Trophoblast cell (in vitro differentiated cells and primary cell): ENCODE results near the gene SYVN1.
A peak's percentile ranks its signal among the peaks of the same experiment; 100 is the strongest.

Source experiments
- DNase-seq, 2 donors: peaks; one replicate each; pipeline ENCODE4 v3.0.0-alpha.2; 2016
- H2AFZ ChIP-seq: 2 replicates; pipeline ENCODE4 v1.6.1; 2013; ENCODE audit warnings: low read length, moderate library complexity, mild to moderate bottlenecking; ENCODE audit not compliant: insufficient read depth, poor library complexity
- H2AK5ac ChIP-seq: 2 replicates; pipeline ENCODE4 v1.6.1; 2013; ENCODE audit warnings: mild to moderate bottlenecking, low read length
- H2BK120ac ChIP-seq: 2 replicates; pipeline ENCODE4 v1.6.1; 2013; ENCODE audit warnings: low read length, mild to moderate bottlenecking, moderate library complexity; ENCODE audit not compliant: insufficient read depth, poor library complexity
- H2BK12ac ChIP-seq: 2 replicates; pipeline ENCODE4 v1.6.1; 2013; ENCODE audit warnings: mild to moderate bottlenecking, low read length, moderate library complexity
- H2BK5ac ChIP-seq: 2 replicates; pipeline ENCODE4 v1.6.1; 2013; ENCODE audit warnings: low read length, low read depth, moderate library complexity, mild to moderate bottlenecking; ENCODE audit not compliant: poor library complexity
- H3K14ac ChIP-seq: 2 replicates; pipeline ENCODE4 v1.6.1; 2013; ENCODE audit warnings: mild to moderate bottlenecking, low read length
- H3K18ac ChIP-seq: 2 replicates; pipeline ENCODE4 v1.6.1; 2013; ENCODE audit warnings: mild to moderate bottlenecking, low read length
- H3K23ac ChIP-seq: 2 replicates; pipeline ENCODE4 v1.6.1; 2013; ENCODE audit warnings: low read length
- H3K27ac ChIP-seq: 2 replicates; pipeline ENCODE4 v1.5.1; 2013; ENCODE audit warnings: low read depth, mild to moderate bottlenecking, inconsistent platforms, low read length, moderate library complexity
- H3K27me3 ChIP-seq: 2 replicates; pipeline ENCODE4 v1.6.1; 2013; ENCODE audit warnings: inconsistent platforms, mild to moderate bottlenecking, low read length, moderate library complexity; ENCODE audit not compliant: insufficient read depth
- H3K36me3 ChIP-seq, 2 experiments: 1 replicate in 1 of 2; 2 replicates in 1 of 2; pipeline ENCODE4 v1.6.1; 2013; ENCODE audit warnings: low read length in 2 of 2, mild to moderate bottlenecking in 2 of 2, moderate library complexity in 1 of 2; ENCODE audit not compliant: insufficient read depth in 2 of 2, control insufficient read depth in 1 of 2
- H3K4ac ChIP-seq: 2 replicates; pipeline ENCODE4 v1.6.1; 2013; ENCODE audit warnings: low read depth, mild to moderate bottlenecking, low read length, moderate library complexity
- H3K4me1 ChIP-seq, 2 experiments: 1 replicate in 1 of 2; 2 replicates in 1 of 2; pipeline ENCODE4 v1.6.1; 2013; ENCODE audit warnings: low read length in 2 of 2, mild to moderate bottlenecking in 2 of 2, moderate library complexity in 1 of 2; ENCODE audit not compliant: insufficient read depth in 2 of 2, control insufficient read depth in 1 of 2
- H3K4me2 ChIP-seq: 2 replicates; pipeline ENCODE4 v1.6.1; 2013; ENCODE audit warnings: inconsistent platforms, mild to moderate bottlenecking, low read length, moderate library complexity
- H3K4me3 ChIP-seq: 2 replicates; pipeline ENCODE4 v1.5.1; 2013; ENCODE audit warnings: mild to moderate bottlenecking, low read depth, low read length, inconsistent platforms
- H3K79me1 ChIP-seq: one replicate; pipeline ENCODE4 v1.6.1; 2013; ENCODE audit warnings: low read length
- H3K79me2 ChIP-seq: 2 replicates; pipeline ENCODE4 v1.6.1; 2013; ENCODE audit warnings: low read length, mild to moderate bottlenecking; ENCODE audit not compliant: control insufficient read depth, insufficient read depth, poor library complexity
- H3K9ac ChIP-seq: 2 replicates; pipeline ENCODE4 v1.6.1; 2013; ENCODE audit warnings: mild to moderate bottlenecking, low read length
- H3K9me3 ChIP-seq: 2 replicates; pipeline ENCODE4 v1.6.1; 2013; ENCODE audit warnings: low read depth, mild to moderate bottlenecking, control low read depth, inconsistent platforms, low read length; ENCODE audit not compliant: insufficient read depth
- H4K12ac ChIP-seq: 2 replicates; pipeline ENCODE4 v1.6.1; 2013; ENCODE audit warnings: low read depth, mild to moderate bottlenecking, low read length, moderate library complexity
- H4K8ac ChIP-seq: 2 replicates; pipeline ENCODE4 v1.6.1; 2013; ENCODE audit warnings: low read depth, mild to moderate bottlenecking, low read length, moderate library complexity
- H4K91ac ChIP-seq: one replicate; pipeline ENCODE4 v1.6.1; 2013; ENCODE audit warnings: low read depth, mild to moderate bottlenecking, low read length, moderate library complexity
- WGBS: extraction: QIAGEN DNeasy Blood & Tissue Kit; methylation state at CpG from one replicate; pipeline ENCODE4 v1.1.7; 2013; ENCODE audit warnings: missing lambda C conversion rate; ENCODE audit not compliant: insufficient read length, insufficient coverage; ENCODE audit errors: extremely low coverage; 5-methylcytosine and 5-hydroxymethylcytosine counted together

The SYVN1 gene

DNA sequence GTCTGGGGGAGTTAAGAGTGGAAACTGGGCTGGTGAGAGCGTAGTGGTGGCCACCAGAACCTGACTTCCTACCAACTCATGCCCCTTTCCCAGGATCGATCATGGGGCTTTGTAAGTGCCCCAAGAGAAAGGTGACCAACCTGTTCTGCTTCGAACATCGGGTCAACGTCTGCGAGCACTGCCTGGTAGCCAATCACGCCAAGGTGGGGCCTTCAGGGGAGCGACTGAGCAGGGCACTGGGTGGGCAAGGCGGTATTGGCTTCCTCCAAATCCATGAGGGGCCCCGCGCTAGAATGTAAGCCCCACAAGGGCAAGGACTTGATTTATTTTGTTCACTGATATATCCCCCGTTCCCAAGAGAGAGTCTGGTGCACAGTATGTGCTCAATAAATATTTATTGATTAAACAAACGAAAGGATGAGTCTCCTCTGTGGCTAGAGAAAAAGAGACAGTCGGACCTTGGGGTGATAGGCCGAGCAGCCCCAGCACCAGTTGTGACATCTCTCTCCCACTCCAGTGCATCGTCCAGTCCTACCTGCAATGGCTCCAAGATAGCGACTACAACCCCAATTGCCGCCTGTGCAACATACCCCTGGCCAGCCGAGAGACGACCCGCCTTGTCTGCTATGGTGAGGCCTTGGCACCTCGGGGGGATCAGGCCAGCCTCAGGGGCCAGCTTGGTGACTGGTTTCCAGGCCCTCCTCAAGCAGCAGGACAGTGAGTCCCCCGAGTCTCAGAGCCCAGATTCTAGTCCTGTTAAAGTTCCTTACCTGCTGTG, 49.5 kb downstream of the SYVN1 start:
- Histone ChIP-seq H3K27ac (peak overlapping the region; percentile 88), H2BK120ac (peak overlapping the region; percentile 18), H4K8ac (peak overlapping the region; percentile 95), H2AK5ac (peak overlapping the region; percentile 100), H2BK5ac (peak overlapping the region; percentile 81), H4K12ac (peak overlapping the region; percentile 95), H3K4ac (peak overlapping the region; percentile 98), H3K18ac (peak overlapping the region; percentile 94), H3K27me3 (no peaks in the 10 kb centered on the region), H3K36me3 (peaks cover 36 to 59% of the 10 kb centered on the region in 2 experiments), H2AFZ (peak overlapping the region; percentile 56), H3K4me2 (peak overlapping the region; percentile 71), H3K4me1 (peaks cover 10 to 11% of the 10 kb centered on the region in 2 experiments), H2BK12ac (peak overlapping the region; percentile 30), H3K79me1 (peaks cover 9% of the 10 kb centered on the region), H3K9me3 (no peaks in the 10 kb centered on the region), H4K91ac (peak overlapping the region; percentile 87), H3K14ac (peak overlapping the region; percentile 92), H3K9ac (peak overlapping the region; percentile 82), H3K4me3 (peak overlapping the region; percentile 97), H3K79me2 (peaks cover 12% of the 10 kb centered on the region), H3K23ac (no peak overlapping the region)
- DNase-seq: no peak
- no CpG with 5 or more reads among the region's 23 CpGs for WGBS

DNA sequence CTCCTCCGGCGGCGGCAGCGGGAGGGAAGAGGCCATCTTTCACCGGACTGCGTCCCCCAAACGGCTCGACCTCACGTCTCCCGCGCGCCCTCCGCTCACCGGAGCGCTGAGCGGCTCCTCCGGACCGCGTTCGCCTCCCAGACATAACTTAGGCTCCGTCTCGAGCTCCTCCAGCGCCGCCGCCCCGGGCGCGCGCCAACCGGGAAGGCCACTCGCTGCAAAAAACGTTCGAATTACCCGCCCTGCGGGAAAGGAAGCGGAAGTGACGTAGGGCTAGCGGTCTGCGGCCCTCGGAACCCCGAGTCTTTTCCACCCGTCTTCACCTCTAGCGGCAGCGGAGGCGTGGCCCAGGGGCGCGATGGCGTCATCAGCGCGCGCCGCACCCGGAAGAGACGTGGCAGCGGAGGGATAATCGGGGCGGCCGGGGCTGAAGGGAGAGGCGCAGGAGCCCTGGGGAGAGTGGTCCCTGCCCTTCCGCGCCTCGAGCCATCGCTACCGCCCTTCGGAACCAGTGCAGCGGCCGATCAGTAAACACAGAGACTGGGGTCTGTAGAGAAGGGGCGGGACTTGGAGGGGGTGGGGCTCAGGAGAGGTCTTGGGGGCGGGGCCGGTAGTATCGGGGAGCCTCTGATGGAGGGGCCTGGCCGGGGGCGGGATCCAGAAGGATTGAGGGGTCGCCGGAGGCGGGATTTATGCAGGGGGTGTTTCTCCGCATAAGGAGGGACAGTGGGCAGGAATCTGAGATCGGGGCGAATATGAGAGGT, 50.3 kb downstream of the SYVN1 start, which contains the start of the genes CDCA5 and ZFPL1:
TSS of gene CDCA5 (minus strand) at position 207 of the 764 bp plus-strand sequence. CDS start at position 145, 62 bp downstream.
TSS of gene ZFPL1 (plus strand) at position 389 of the 764 bp plus-strand sequence. CDS start 477 bp downstream, outside the sequence.
- H3K4me3 ChIP-seq: peak within 1 kb of the TSS; percentile 97
- H3K79me2 ChIP-seq: peaks cover 12% of the 10 kb centered on the region
- H3K79me1 ChIP-seq: peaks cover 9% of the 10 kb centered on the region
- H3K4ac ChIP-seq: peak within 1 kb of the TSS; percentile 98
- no peak within 1 kb of the TSS for H3K23ac ChIP-seq
- H2AFZ ChIP-seq: peak within 1 kb of the TSS; percentile 87
- H3K4me2 ChIP-seq: peak within 1 kb of the TSS; percentile 73
- H3K9ac ChIP-seq: peak within 1 kb of the TSS; percentile 82
- peak within 1 kb of the TSS; percentile 81 for H2BK5ac ChIP-seq
- H3K4me1 ChIP-seq: peaks cover 10 to 11% of the 10 kb centered on the region in 2 experiments
- H3K27ac ChIP-seq: peak within 1 kb of the TSS; percentile 88
- H3K18ac ChIP-seq: peak within 1 kb of the TSS; percentile 94
- H3K14ac ChIP-seq: peak within 1 kb of the TSS; percentile 92
- no peaks in the 10 kb centered on the region for H3K9me3 ChIP-seq
- peak; percentile 94 to 98 for DNase-seq
- H2BK120ac ChIP-seq: peak within 1 kb of the TSS; percentile 63
- peak within 1 kb of the TSS; percentile 89 for H4K91ac ChIP-seq
- peak within 1 kb of the TSS; percentile 100 for H2AK5ac ChIP-seq
- WGBS: no CpG with 5 or more reads among the region's 79 CpGs
- H3K27me3 ChIP-seq: no peaks in the 10 kb centered on the region
- peaks cover 42 to 58% of the 10 kb centered on the region in 2 experiments for H3K36me3 ChIP-seq
- peak within 1 kb of the TSS; percentile 95 for H4K12ac ChIP-seq
- H2BK12ac ChIP-seq: peak within 1 kb of the TSS; percentile 30
- peak within 1 kb of the TSS; percentile 95 for H4K8ac ChIP-seq

DNA sequence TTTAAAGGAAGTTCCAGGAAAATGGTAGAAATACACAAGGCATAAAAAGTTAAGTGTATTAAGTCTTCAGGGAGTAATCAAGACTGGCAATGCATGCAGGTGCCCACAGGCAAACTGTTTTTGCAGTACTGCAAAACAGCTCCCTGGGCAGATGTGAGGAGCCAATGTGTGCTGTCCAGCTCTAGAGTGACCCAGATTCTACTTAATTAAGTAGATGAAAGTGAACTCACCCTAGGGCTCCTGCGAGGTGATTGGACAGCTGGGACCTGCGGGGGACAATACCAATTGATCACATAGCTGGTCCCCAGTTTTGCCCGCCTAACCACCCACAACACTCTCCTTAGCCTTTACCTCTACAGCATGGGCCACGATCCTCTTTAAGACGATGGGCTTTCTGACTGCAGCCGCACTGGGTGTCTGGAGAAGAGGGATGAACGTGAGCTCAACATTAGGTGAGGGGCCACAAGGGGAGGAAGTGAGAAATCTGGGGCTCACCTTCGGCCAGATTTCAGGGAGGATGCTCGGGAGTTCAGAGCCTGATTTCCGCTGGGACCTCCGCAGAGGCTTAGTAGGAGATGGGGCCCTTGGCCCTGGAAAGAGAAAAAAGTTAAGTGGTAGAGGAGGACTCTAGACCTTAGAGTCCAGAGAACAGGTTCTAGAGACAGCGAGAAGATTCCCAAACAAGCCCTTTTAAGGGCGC, 51.0 kb downstream of the SYVN1 start:
- peak overlapping the region; percentile 71 for H4K91ac ChIP-seq
- no peak for DNase-seq
- peak overlapping the region; percentile 73 for H3K4me2 ChIP-seq
- no peak overlapping the region for H3K23ac ChIP-seq
- WGBS: no CpG with 5 or more reads among the region's 13 CpGs
- H4K8ac ChIP-seq: peak overlapping the region; percentile 90
- H2BK12ac ChIP-seq: no peak overlapping the region
- peak overlapping the region; percentile 87 for H2AFZ ChIP-seq
- peaks cover 10 to 11% of the 10 kb centered on the region in 2 experiments for H3K4me1 ChIP-seq
- H3K4ac ChIP-seq: peak overlapping the region; percentile 94
- no peaks in the 10 kb centered on the region for H3K27me3 ChIP-seq
- peak overlapping the region; percentile 85 for H4K12ac ChIP-seq
- H3K18ac ChIP-seq: peak overlapping the region; percentile 78
- no peaks in the 10 kb centered on the region for H3K9me3 ChIP-seq
- peaks cover 42 to 58% of the 10 kb centered on the region in 2 experiments for H3K36me3 ChIP-seq
- H3K4me3 ChIP-seq: peak overlapping the region; percentile 97
- peaks cover 12% of the 10 kb centered on the region for H3K79me2 ChIP-seq
- peak overlapping the region; percentile 40 for H2BK120ac ChIP-seq
- peaks cover 9% of the 10 kb centered on the region for H3K79me1 ChIP-seq
- H2AK5ac ChIP-seq: peak overlapping the region; percentile 74
- peak overlapping the region; percentile 42 for H2BK5ac ChIP-seq
- H3K14ac ChIP-seq: peak overlapping the region; percentile 77
- H3K27ac ChIP-seq: peak overlapping the region; percentile 24
- H3K9ac ChIP-seq: peak overlapping the region; percentile 75
